HepG2 (cell line): ENCODE measurements around the gene ENTPD5. TPM values are rescaled to one million over a fixed set of nuclear protein-coding genes. Genes with fewer than 3 reads are reported as not detected.

Experiments
- E2F1 ChIP-seq: sonication (generic); formaldehyde crosslinking; IDR thresholded peaks from 2 replicates; pipeline ENCODE4 v1.5.0; 2020; ENCODE audit warnings: missing genetic modification reagents
- GABPA ChIP-seq, 2 experiments: IDR thresholded peaks; 2 replicates each; pipeline ENCODE4 v1.6.1; 2011 to 2016; ENCODE audit warnings: low read depth in 2 of 2, low read length in 1 of 2, missing biosample characterization in 1 of 2, missing genetic modification characterization in 1 of 2
- GATAD1 ChIP-seq: IDR thresholded peaks from 2 replicates; pipeline ENCODE4 v1.6.1; 2016; ENCODE audit warnings: missing genetic modification reagents, missing compliant biosample characterization
- JUN ChIP-seq: sonication (generic); formaldehyde crosslinking; IDR thresholded peaks from 2 replicates; pipeline ENCODE4 v1.4.0; 2020; ENCODE audit warnings: mild to moderate bottlenecking, missing genetic modification reagents
- MED13 ChIP-seq: sonication (generic); formaldehyde crosslinking; IDR thresholded peaks from 2 replicates; pipeline ENCODE4 v1.5.0; 2020; ENCODE audit warnings: missing genetic modification reagents
- MXD3 ChIP-seq: IDR thresholded peaks from 2 replicates; pipeline ENCODE4 v1.6.1; 2016; ENCODE audit warnings: mild to moderate bottlenecking, missing biosample characterization, missing genetic modification reagents
- NCOA5 ChIP-seq: sonication (generic); formaldehyde crosslinking; IDR thresholded peaks from 2 replicates; pipeline ENCODE4 v1.4.0; 2020; ENCODE audit warnings: missing genetic modification reagents
- NFYC ChIP-seq: IDR thresholded peaks from 2 replicates; pipeline ENCODE4 v1.6.1; 2016; ENCODE audit warnings: missing genetic modification reagents, missing compliant biosample characterization
- PTBP1 ChIP-seq: fragments of 200-400 bp; formaldehyde crosslinking; IDR thresholded peaks from 2 replicates; pipeline ENCODE4 v1.6.1; 2018; ENCODE audit warnings: low read length, low read depth; ENCODE audit not compliant: poor library complexity, severe bottlenecking
- REL ChIP-seq: sonication (generic); formaldehyde crosslinking; conservative IDR thresholded peaks from 2 replicates; pipeline ENCODE4 v1.8.0; 2022; ENCODE audit warnings: mild to moderate bottlenecking, missing genetic modification reagents, moderate library complexity
- TFDP2 ChIP-seq: sonication (generic); formaldehyde crosslinking; IDR thresholded peaks from 2 replicates; pipeline ENCODE4 v1.4.0; 2020; ENCODE audit warnings: missing genetic modification reagents
- TGIF2 ChIP-seq: IDR thresholded peaks from 2 replicates; pipeline ENCODE4 v1.6.1; 2016; ENCODE audit warnings: control low read depth, missing compliant biosample characterization
- TMF1 ChIP-seq: sonication (generic); formaldehyde crosslinking; IDR thresholded peaks from 2 replicates; pipeline ENCODE4 v1.8.1; 2022; ENCODE audit warnings: low read depth, missing genetic modification reagents
- ZBTB21 ChIP-seq: sonication (generic); formaldehyde crosslinking; IDR thresholded peaks from 2 replicates; pipeline ENCODE4 v1.4.0; 2020; ENCODE audit warnings: missing genetic modification reagents
- ZBTB43 ChIP-seq: sonication (generic); formaldehyde crosslinking; conservative IDR thresholded peaks from 2 replicates; pipeline ENCODE4 v1.4.0; 2020; ENCODE audit warnings: missing genetic modification reagents
- ZBTB8A ChIP-seq: sonication (generic); formaldehyde crosslinking; IDR thresholded peaks from 2 replicates; pipeline ENCODE4 v1.4.0; 2020; ENCODE audit warnings: mild to moderate bottlenecking, low read depth, missing genetic modification reagents, borderline replicate concordance
- ZNF224 ChIP-seq: sonication (generic); formaldehyde crosslinking; IDR thresholded peaks from 2 replicates; pipeline ENCODE4 v1.5.0; 2020; ENCODE audit warnings: mild to moderate bottlenecking, missing genetic modification reagents
- ZNF337 ChIP-seq: sonication (generic); formaldehyde crosslinking; IDR thresholded peaks from 2 replicates; pipeline ENCODE4 v1.5.1; 2020; ENCODE audit warnings: missing genetic modification reagents, low read depth, mild to moderate bottlenecking, borderline replicate concordance
- ZNF574 ChIP-seq: sonication (generic); formaldehyde crosslinking; IDR thresholded peaks from 2 replicates; pipeline ENCODE4 v1.4.0; 2020; ENCODE audit warnings: missing genetic modification reagents
- ZNF629 ChIP-seq: sonication (generic); formaldehyde crosslinking; conservative IDR thresholded peaks from 2 replicates; pipeline ENCODE4 v1.5.0; 2020; ENCODE audit warnings: missing genetic modification reagents
- polyA plus RNA-seq, 8 experiments: library from polyadenylated mRNA; depleted of rRNA in 3 of 8; stranded (reverse) in 7 of 8; unstranded in 1 of 8; fragments of >200 nt; fragmentation: Illumina TruSeq in 4 of 8; extraction: Trizol in 4 of 8; gene quantifications; 2 replicates each; pipeline versions ENCODE4 v1.2.1 to v1.2.3, GENCODE V29; 2011 to 2016; ENCODE audit warnings: low read depth in 4 of 8, missing spikeins in 1 of 8, mixed read lengths in 1 of 8; ENCODE audit not compliant: insufficient read depth in 1 of 8
- total RNA-seq, 5 experiments: library from RNA; depleted of rRNA; stranded (reverse); fragments of >200 nt; fragmentation: Illumina TruSeq; extraction: Trizol; gene quantifications; 2 replicates each; pipeline ENCODE4 v1.2.3, GENCODE V29; 2016; ENCODE audit warnings: low read depth in 1 of 5

Gene ENTPD5
- total and polyA plus RNA-seq, 2 of the 13 experiments (the other 11 are each of a cell fraction or from before 2014, with no cell fraction given) = 33.8 to 43.3 TPM

GRCh38 chr14:73996731-73997107, 22.4 kb downstream of the ENTPD5 start (continued):
- TF ChIP-seq ZBTB21 (CRISPR knock-in tag) = no peak
- TF ChIP-seq E2F1 (CRISPR knock-in tag) = no peak; the same call in 1 of the 2 replicates
- TF ChIP-seq JUN = no peak
- no peak; the same call in 1 of the 2 replicates for TF ChIP-seq TFDP2
- 0 out of 2 replicates have a peak, but pooled peaks have one; percentile 18 for TF ChIP-seq GATAD1
- TF ChIP-seq MED13 (CRISPR knock-in tag) = no peak
- no peak for TF ChIP-seq ZNF224 (CRISPR knock-in tag)
- no peak for TF ChIP-seq TGIF2
- TF ChIP-seq GABPA (IDR thresholded peaks at IDR 0.05; ENCODE audit: low read depth, low read length) = no peak
- TF ChIP-seq GABPA (CRISPR knock-in tag; IDR thresholded peaks at IDR 0.05; ENCODE audit: low read depth) = no peak
- TF ChIP-seq ZNF574 (CRISPR knock-in tag) = 0 out of 2 replicates have a peak, but pooled peaks have one; percentile 22
- no peak for TF ChIP-seq ZBTB8A (CRISPR knock-in tag)
- TF ChIP-seq ZNF629 (CRISPR knock-in tag) = no peak
- TF ChIP-seq ZNF337 (CRISPR knock-in tag) = no peak
- no peak for TF ChIP-seq NFYC (CRISPR knock-in tag)
- no peak for TF ChIP-seq MXD3 (CRISPR knock-in tag)
- no peak for TF ChIP-seq NCOA5 (CRISPR knock-in tag)
- no peak for TF ChIP-seq PTBP1
- no peak for TF ChIP-seq ZBTB43 (CRISPR knock-in tag)
- TF ChIP-seq TMF1 (CRISPR knock-in tag) = peak; percentile 58; the same call in 1 of the 2 replicates
- TF ChIP-seq REL = no peak
